Kidney epithelial cell (primary cell): ENCODE measurements around the gene IGF2. TPM values are rescaled to one million over a fixed set of nuclear protein-coding genes. Genes with fewer than 3 reads are reported as not detected.

Source experiments
- DNase-seq: peaks from one replicate; pipeline ENCODE4 v3.0.0-alpha.2; 2010; ENCODE audit warnings: low read depth
- H3K27me3 ChIP-seq: 2 replicates; pipeline ENCODE4 v1.6.0; 2011; ENCODE audit warnings: low read length; ENCODE audit not compliant: control insufficient read depth, insufficient read depth
- H3K36me3 ChIP-seq: 2 replicates; pipeline ENCODE4 v1.5.1; 2011; ENCODE audit warnings: low read length; ENCODE audit not compliant: control insufficient read depth, insufficient read depth
- H3K4me3 ChIP-seq: 2 replicates; pipeline ENCODE4 v1.5.1; 2011; ENCODE audit warnings: low read depth, mild to moderate bottlenecking, control low read depth, low read length
- CTCF ChIP-seq: IDR thresholded peaks from 2 replicates; pipeline ENCODE4 v1.5.1; 2011; ENCODE audit warnings: mild to moderate bottlenecking, moderate library complexity, low read length, control low read depth, inconsistent platforms; ENCODE audit not compliant: insufficient read depth, poor library complexity, severe bottlenecking
- total RNA-seq: library from RNA; depleted of rRNA; stranded (reverse); fragments of >200 nt; gene quantifications from 2 replicates; pipeline ENCODE4 v1.2.3, GENCODE V29; 2015

IGF2 gene
- total RNA-seq, 1 donor from 2014 or later, result 8.7 TPM

- Histone ChIP-seq H3K27me3 (peaks cover 3% of the 10 kb centered on the region), H3K36me3 (no peaks in the 10 kb centered on the region), H3K4me3 (no peak overlapping the region)
- TF ChIP-seq CTCF, result no peak
- DNase-seq, result no peak
Observed at GRCh38 chr11:2173761-2174160, 34.6 kb upstream of the IGF2 start.

GRCh38 chr11:2173150-2173693 lies 34.0 kb upstream of the IGF2 start:
- no peak for DNase-seq
- Histone ChIP-seq H3K36me3 (no peaks in the 10 kb centered on the region), H3K27me3 (peaks cover 3% of the 10 kb centered on the region), H3K4me3 (no peak overlapping the region)
- TF ChIP-seq CTCF, result peak; percentile 60

GRCh38 chr11:2172676-2173075 lies 33.5 kb upstream of the IGF2 start:
- H3K27me3 ChIP-seq, result peaks cover 3% of the 10 kb centered on the region
- DNase-seq, result no peak
- no peak overlapping the region for H3K4me3 ChIP-seq

GRCh38 chr11:2171591-2172003 lies 32.4 kb upstream of the IGF2 start, which contains the start of gene TH:
Gene TH, minus strand, starts transcription at chr11:2171815. Its CDS starts 29 bp downstream, at chr11:2171786.
- TF ChIP-seq CTCF, result no peak
- Histone ChIP-seq H3K4me3 (no peak within 1 kb of the TSS), H3K36me3 (no peaks in the 10 kb centered on the region), H3K27me3 (peaks cover 3% of the 10 kb centered on the region)
- no peak for DNase-seq

More at GRCh38 chr11:2172676-2173075, 33.5 kb upstream of the IGF2 start:
- no peak for TF ChIP-seq CTCF
- no peaks in the 10 kb centered on the region for H3K36me3 ChIP-seq

- peaks cover 3% of the 10 kb centered on the region for H3K27me3 ChIP-seq
- TF ChIP-seq CTCF, result no peak
- H3K4me3 ChIP-seq, result no peak overlapping the region
- DNase-seq, result no peak
- no peaks in the 10 kb centered on the region for H3K36me3 ChIP-seq
Observed at GRCh38 chr11:2169626-2170570, 30.7 kb upstream of the IGF2 start.
